HFF-Myc (cell line): Measurements from ENCODE around the gene CPS1.

Source experiments
- DNase-seq: peaks from one replicate; pipeline ENCODE4 v3.0.0-alpha.2; 2011; ENCODE audit warnings: low read depth; ENCODE audit errors: extremely low read depth
- H3K4me3 ChIP-seq: replicated peaks from 2 replicates; pipeline ENCODE4 v1.5.1; 2011; ENCODE audit warnings: low read depth, mild to moderate bottlenecking, control low read depth, low read length
- CTCF ChIP-seq: IDR thresholded peaks from 2 replicates; pipeline ENCODE4 v1.5.1; 2012; ENCODE audit warnings: mild to moderate bottlenecking, low read depth, low read length, control low read depth; ENCODE audit errors: missing control alignments

Gene CPS1

GRCh38 chr2:210630873-210631560, 74.6 kb downstream of the CPS1 start:
- TF ChIP-seq CTCF: no peak
- no peak for DNase-seq
- H3K4me3 ChIP-seq: no peak overlapping the region

- no peak for TF ChIP-seq CTCF
- no peak for DNase-seq
- no peak overlapping the region for H3K4me3 ChIP-seq
Measured at GRCh38 chr2:210633699-210634098, 77.3 kb downstream of the CPS1 start.

- no peak for DNase-seq
- no peak for TF ChIP-seq CTCF
- no peak overlapping the region for H3K4me3 ChIP-seq
Measured at GRCh38 chr2:210635257-210635656, 78.9 kb downstream of the CPS1 start.

GRCh38 chr2:210642333-210642732, 85.9 kb downstream of the CPS1 start:
- no peak overlapping the region for H3K4me3 ChIP-seq
- DNase-seq: no peak
- no peak for TF ChIP-seq CTCF

GRCh38 chr2:210647151-210647550, 90.8 kb downstream of the CPS1 start:
- H3K4me3 ChIP-seq: no peak overlapping the region
- no peak for TF ChIP-seq CTCF
- no peak for DNase-seq

- DNase-seq: no peak
- TF ChIP-seq CTCF: no peak
- H3K4me3 ChIP-seq: no peak overlapping the region
Measured at GRCh38 chr2:210654091-210654490, 97.7 kb downstream of the CPS1 start.
